GM19035 (cell line): ENCODE results near the gene CRK.
A peak's percentile ranks its signal among the peaks of the same experiment; 100 is the strongest.
"Not testable (repeated sequence)": the region's sequence is repeated elsewhere in the genome, so short reads cannot be mapped to it uniquely, and the experiment has no call there.

ENCODE experiments used
- ATAC-seq: cut with Tn5 transposase; IDR thresholded peaks from one replicate; pipeline ENCODE4 v1.9.1; 2021; ENCODE audit not compliant: unreplicated experiment

The CRK gene

DNA sequence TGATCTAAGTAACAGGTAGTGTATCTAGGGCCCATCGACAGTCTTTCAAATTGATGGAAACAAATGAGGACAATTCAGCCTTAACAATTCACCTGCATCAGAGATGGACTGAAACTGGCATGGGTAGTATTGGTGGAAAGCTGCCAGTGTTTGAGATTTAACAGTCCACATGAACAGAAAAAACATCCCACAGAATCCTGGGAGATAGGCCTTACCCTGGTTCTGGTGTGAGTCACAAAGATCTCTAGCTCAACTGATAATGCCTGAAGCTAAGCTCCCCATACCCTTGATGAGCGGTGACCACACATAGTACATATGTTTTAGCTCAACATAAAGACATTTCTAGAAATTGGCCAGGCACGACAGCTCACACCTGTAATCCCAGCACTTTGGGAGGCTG, 21.9 kb downstream of the CRK start:
- no peak for ATAC-seq

- no peak for ATAC-seq
Measured at GRCh38 chr17:1431631-1432104, 24.4 kb downstream of the CRK start.

GRCh38 chr17:1423456-1424135, 32.4 kb downstream of the CRK start:
- no peak for ATAC-seq

DNA sequence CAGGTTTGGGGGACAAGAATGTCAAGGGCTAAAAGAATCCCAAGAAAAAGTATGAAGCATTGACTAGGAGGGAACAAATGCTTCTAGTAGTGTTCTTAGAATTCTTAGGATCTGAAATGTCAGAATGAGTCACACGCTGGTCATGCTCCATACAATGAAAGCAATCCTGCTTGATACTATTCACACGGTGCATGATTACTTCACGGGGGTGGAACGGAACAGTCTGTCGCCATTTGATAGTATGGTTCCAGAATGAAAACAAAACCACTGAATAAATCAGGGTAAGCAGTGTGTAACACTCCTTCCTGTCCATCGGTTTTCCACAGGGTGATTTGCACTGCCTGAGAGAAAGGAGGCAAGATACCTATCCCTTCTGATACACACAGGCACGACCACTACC, 33.1 kb downstream of the CRK start:
- ATAC-seq, result no peak

DNA sequence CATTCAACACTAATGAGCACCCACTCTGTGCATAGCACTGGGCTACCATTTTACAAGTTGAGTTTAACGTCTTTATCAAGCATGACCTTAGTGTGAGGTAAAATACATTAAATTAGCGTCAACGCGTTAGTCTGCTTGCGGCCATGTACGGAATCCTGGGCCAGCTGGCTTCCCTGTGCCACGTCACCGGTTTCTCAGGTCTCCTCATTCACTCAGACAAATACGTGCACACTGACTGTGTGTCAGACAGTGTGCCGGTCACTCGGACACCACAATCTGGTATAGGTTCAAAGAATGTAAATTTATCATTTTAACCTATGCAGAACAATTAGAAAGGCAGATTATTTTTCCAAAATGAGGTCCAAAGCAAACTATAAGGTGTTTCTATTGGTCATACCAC, 34.6 kb downstream of the CRK start:
- no peak for ATAC-seq

- no peak for ATAC-seq
Measured at GRCh38 chr17:1420981-1421380, 35.1 kb downstream of the CRK start.

DNA sequence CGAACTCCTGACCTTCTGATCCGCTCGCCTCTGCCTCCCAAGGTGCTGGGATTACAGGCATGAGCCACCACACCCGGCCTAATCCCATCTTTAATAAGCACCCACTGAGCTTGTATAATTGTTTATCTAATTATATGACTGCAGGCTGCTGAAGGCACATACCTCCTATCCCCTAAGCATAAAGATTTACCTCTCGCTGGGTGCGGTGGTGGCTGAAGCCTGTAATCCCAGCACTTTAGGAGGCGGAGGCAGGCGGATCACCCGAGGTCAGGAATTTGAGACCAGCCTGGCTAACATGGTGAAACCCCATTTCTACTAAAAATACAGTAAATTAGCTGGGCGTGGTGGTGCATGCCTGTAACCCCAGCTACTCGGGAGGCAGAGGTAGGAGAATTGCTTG, 35.9 kb downstream of the CRK start:
- ATAC-seq, result no peak

DNA sequence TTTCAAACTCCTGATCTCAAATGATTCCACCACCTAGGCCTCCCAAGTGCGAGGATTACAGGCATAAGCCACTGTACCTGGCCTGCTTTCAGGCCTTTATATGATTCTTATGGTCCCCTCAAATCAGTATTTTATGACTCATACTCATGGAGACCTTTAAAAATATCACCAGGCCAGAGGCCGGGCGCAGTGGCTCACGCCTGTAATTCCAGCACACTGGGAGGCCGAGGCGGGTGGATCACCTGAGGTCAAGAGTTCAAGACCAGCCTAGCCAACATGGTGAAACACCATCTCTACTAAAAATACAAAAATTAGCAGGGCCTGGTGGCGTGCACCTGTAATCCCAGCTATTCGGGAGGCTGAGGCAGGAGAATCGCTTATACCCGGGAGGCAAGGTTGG, 37.6 kb downstream of the CRK start:
- ATAC-seq, result not testable (repeated sequence)

GRCh38 chr17:1416414-1416813, 39.6 kb downstream of the CRK start:
- ATAC-seq, result no peak

- ATAC-seq, result no peak
Measured at GRCh38 chr17:1414634-1415033, 41.4 kb downstream of the CRK start.

DNA sequence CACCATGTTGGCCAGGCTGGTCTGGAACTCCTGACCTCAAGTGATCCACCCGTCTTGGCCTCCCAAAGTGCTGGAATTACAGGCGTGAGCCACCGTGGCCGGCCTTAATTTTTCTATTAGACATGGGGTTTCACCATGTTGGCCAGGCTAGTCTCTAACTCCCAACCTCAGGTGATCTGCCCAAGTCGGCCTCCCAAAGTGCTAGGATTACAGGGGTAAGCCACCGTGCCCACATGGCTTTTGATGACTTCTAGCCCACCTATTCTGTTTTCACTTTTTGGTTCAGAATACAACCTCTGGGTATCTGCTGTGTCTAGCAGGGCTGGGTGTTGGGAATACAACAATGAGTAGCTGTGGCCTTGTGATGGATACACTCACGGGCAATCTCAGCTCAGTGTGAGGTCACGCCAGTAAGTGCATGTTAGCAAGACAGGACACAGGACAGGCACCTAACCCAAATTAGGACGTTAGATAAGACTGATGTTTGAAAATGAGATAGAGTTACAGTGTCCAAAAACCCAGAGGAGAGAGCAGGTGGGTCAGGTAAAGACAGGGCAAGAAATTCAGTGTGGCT, 41.9 kb downstream of the CRK start:
- no peak for ATAC-seq

- no peak for ATAC-seq
Measured at GRCh38 chr17:1413281-1413791, 42.7 kb downstream of the CRK start.

GRCh38 chr17:1412185-1413110, 43.6 kb downstream of the CRK start:
- no peak for ATAC-seq

- no peak for ATAC-seq
Measured at GRCh38 chr17:1402262-1402586, 53.8 kb downstream of the CRK start.

DNA sequence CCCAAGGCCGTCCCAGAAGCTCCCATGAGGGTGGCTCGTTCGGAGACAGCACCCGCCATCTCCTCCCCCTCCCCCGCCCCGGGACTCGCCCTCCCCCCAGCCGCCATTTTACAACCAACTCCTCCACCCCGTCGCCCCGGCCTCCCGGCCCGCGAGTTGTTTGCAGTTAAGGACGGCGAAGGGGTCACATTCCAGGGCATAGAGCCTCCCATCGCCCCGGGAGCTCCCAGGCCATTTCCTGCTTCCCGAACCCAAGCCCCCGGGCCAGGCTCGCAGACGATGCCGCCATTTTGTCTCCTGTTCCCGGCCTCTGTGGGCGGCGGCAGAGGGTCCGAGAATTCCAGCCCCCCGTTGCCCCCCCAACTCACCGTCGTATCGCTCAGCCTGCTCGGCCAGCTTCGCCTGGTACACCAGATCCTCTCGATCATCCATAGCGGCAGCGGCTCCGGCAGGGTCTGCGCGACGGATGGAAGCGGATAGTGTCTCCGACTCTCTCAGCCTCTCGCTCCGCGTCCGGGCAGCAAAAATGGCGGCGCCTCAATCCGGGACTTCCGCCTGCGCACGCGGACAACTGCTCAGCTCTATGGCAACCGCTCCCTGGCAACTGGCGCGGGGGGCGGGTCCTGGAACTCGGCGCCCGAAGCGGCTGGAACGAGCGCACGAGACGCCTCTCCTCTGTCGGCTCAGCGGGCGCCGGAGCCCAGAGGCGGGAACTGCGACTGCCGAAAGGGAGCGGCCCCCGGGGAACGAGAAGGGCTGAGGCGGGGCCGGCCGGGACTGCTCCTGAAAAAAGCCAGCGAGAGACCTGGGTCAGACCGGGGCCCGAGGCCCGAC, 56.1 kb downstream of the CRK start, which contains the start of gene YWHAE:
TSS of gene YWHAE (minus strand) at position 544 of the 834 bp plus-strand sequence. CDS start at position 432, 112 bp downstream.
- ATAC-seq, result peak; percentile 93

GRCh38 chr17:1398931-1399678, 56.9 kb downstream of the CRK start:
- peak; percentile 20 for ATAC-seq

DNA sequence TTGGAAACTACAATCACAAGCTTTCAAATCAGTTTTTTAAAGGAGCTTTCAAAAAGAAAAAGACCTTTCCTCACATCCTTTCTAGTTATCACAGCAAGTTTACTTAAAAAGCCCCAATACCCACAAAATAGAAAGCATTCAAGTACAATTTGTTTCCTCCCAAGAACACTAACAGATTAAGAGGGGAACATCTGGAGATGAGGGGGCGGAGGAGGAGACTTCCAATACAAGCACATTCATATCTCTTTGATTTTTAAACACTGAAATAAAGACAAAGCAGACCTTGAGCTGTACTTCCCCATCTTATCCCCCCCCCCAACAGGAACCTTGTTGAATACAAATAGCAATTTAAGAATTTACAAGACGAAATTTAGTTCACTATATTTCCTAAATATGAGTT, 58.0 kb downstream of the CRK start:
- ATAC-seq, result no peak

- not testable (repeated sequence) for ATAC-seq
Measured at GRCh38 chr17:1395876-1396665, 60.0 kb downstream of the CRK start.

- no peak for ATAC-seq
Measured at GRCh38 chr17:1391577-1391976, 64.5 kb downstream of the CRK start.
